Osteoblast (primary cell): ENCODE measurements around the gene PADI6. TPM values are rescaled to one million over a fixed set of nuclear protein-coding genes. Genes with fewer than 3 reads are reported as not detected.
"Not testable (repeated sequence)": the region's sequence is repeated elsewhere in the genome, so short reads cannot be mapped to it uniquely, and the experiment has no call there.

ENCODE experiments used
- DNase-seq: peaks from one replicate; pipeline ENCODE4 v3.0.0; 2011; ENCODE audit warnings: low spot score, mixed read lengths; ENCODE audit not compliant: insufficient read length; ENCODE audit errors: missing footprints
- H2AFZ ChIP-seq: 2 replicates; pipeline ENCODE4 v1.6.0; 2011; ENCODE audit warnings: mild to moderate bottlenecking, low read length
- H3K27ac ChIP-seq: 2 replicates; pipeline ENCODE4 v1.5.1; 2011; ENCODE audit warnings: mild to moderate bottlenecking, low read depth, low read length, moderate library complexity
- H3K27me3 ChIP-seq: 2 replicates; pipeline ENCODE4 v1.6.0; 2012; ENCODE audit warnings: mild to moderate bottlenecking, control low read depth, inconsistent platforms, low read length, moderate library complexity; ENCODE audit not compliant: insufficient read depth
- H3K36me3 ChIP-seq: 2 replicates; pipeline ENCODE4 v1.5.1; 2011; ENCODE audit warnings: mild to moderate bottlenecking, low read length, control low read depth, moderate library complexity; ENCODE audit not compliant: insufficient read depth
- H3K4me1 ChIP-seq: 2 replicates; pipeline ENCODE4 v1.5.1; 2011; ENCODE audit warnings: mild to moderate bottlenecking, low read length, control low read depth, moderate library complexity; ENCODE audit not compliant: insufficient read depth
- H3K4me2 ChIP-seq: 2 replicates; pipeline ENCODE4 v1.6.0; 2011; ENCODE audit warnings: mild to moderate bottlenecking, low read length; ENCODE audit not compliant: insufficient read depth
- H3K4me3 ChIP-seq: fragments of 200-600 bp; sonication (generic); 3 replicates; pipeline ENCODE4 v1.5.1; 2012; ENCODE audit warnings: mild to moderate bottlenecking, low read length, inconsistent platforms; ENCODE audit not compliant: insufficient read depth
- H3K79me2 ChIP-seq: 2 replicates; pipeline ENCODE4 v1.6.0; 2012; ENCODE audit warnings: mild to moderate bottlenecking, low read length, control low read depth, inconsistent platforms; ENCODE audit not compliant: insufficient read depth
- H3K9me3 ChIP-seq: 2 replicates; pipeline ENCODE4 v1.5.1; 2011; ENCODE audit warnings: low read depth, low read length, control low read depth
- H4K20me1 ChIP-seq: 2 replicates; pipeline ENCODE4 v1.6.0; 2012; ENCODE audit warnings: mild to moderate bottlenecking, low read length, control low read depth; ENCODE audit not compliant: insufficient read depth
- CTCF ChIP-seq: IDR thresholded peaks from 2 replicates; pipeline ENCODE4 v1.5.1; 2011; ENCODE audit warnings: mild to moderate bottlenecking, low read depth, low read length, moderate library complexity; ENCODE audit errors: extremely low read depth
- total RNA-seq: library from RNA; depleted of rRNA; stranded (reverse); fragments of >200 nt; gene quantifications from 2 replicates; pipeline ENCODE4 v1.2.3, GENCODE V29; 2012

The PADI6 gene
- total RNA-seq, 1 donor, result not detected

GRCh38 chr1:17404034-17404684 is 32.2 kb downstream of the PADI6 start:
- Histone ChIP-seq H3K9me3 (no peaks in the 10 kb centered on the region), H3K4me3 (no peak overlapping the region), H3K27me3 (no peaks in the 10 kb centered on the region), H3K36me3 (peaks cover 16% of the 10 kb centered on the region), H2AFZ (no peak overlapping the region), H3K79me2 (no peaks in the 10 kb centered on the region), H4K20me1 (peaks cover 8% of the 10 kb centered on the region), H3K4me2 (no peak overlapping the region), H3K27ac (no peak overlapping the region), H3K4me1 (no peaks in the 10 kb centered on the region)
- peak; percentile 61 for DNase-seq
- TF ChIP-seq CTCF, result no peak

- Histone ChIP-seq H3K4me2 (no peak overlapping the region), H3K79me2 (no peaks in the 10 kb centered on the region), H3K27ac (no peak overlapping the region), H4K20me1 (peaks cover 10% of the 10 kb centered on the region), H3K36me3 (peaks cover 22% of the 10 kb centered on the region), H3K4me3 (no peak overlapping the region), H3K9me3 (no peaks in the 10 kb centered on the region), H3K27me3 (no peaks in the 10 kb centered on the region), H3K4me1 (no peaks in the 10 kb centered on the region), H2AFZ (no peak overlapping the region)
- TF ChIP-seq CTCF, result no peak
- DNase-seq, result peak; percentile 84
Observed at GRCh38 chr1:17404820-17405219, 32.8 kb downstream of the PADI6 start.

GRCh38 chr1:17405898-17406759 is 34.1 kb downstream of the PADI6 start:
- H3K9me3 ChIP-seq, result no peaks in the 10 kb centered on the region
- H3K36me3 ChIP-seq, result peaks cover 35% of the 10 kb centered on the region
- no peaks in the 10 kb centered on the region for H3K79me2 ChIP-seq
- TF ChIP-seq CTCF, result peak; percentile 83
- H2AFZ ChIP-seq, result no peak overlapping the region
- H3K27ac ChIP-seq, result no peak overlapping the region
- no peaks in the 10 kb centered on the region for H3K27me3 ChIP-seq
- H3K4me2 ChIP-seq, result no peak overlapping the region
- H4K20me1 ChIP-seq, result peaks cover 15% of the 10 kb centered on the region
- peak; percentile 98 for DNase-seq
- no peak overlapping the region for H3K4me3 ChIP-seq
- no peaks in the 10 kb centered on the region for H3K4me1 ChIP-seq

DNA sequence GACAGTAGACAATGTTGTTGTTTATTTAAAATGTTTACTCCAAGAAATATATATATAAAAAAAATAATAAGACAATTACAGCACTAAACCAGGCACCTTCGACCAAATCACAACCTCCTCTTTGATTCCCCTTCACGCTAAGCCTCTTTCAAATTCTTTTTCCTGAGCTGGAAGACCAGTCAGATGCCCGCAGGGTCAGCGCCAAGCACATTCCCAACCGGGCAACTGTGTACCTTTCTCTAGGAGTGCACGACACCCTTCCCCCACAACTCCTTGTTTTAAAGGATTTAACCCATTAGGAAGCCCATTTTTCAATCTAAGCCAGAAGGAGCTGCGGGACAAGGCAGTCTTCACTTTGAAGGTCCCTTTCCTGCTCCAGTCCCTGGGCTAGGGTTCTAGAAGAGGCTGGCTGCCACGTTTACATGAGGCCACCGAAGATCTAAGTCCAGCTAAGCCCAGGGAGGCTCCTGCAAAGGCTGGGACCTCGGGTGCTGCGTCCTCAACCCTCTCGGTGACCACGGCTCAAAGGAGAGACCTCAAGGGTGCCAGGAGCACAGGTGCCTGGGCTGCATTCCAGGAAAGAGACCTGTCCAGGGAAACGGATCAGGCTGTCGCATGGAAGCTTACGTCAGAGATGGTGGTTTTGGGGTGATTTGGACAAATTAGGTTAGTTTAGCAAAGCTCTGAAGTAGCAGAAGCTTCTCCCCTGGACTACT is 34.9 kb downstream of the PADI6 start:
- peaks cover 43% of the 10 kb centered on the region for H3K36me3 ChIP-seq

GRCh38 chr1:17407786-17408514 is 36.0 kb downstream of the PADI6 start:
- H3K9me3 ChIP-seq, H3K4me2 ChIP-seq, H3K79me2 ChIP-seq, H3K27me3 ChIP-seq, H3K4me1 ChIP-seq, H3K4me3 ChIP-seq, H2AFZ ChIP-seq, H3K27ac ChIP-seq: not testable (repeated sequence)
- H4K20me1 ChIP-seq, result peaks cover 23% of the 10 kb centered on the region
- peaks cover 53% of the 10 kb centered on the region for H3K36me3 ChIP-seq
- DNase-seq, result peak; percentile 22

More for the DNA sequence above, 34.9 kb downstream of the PADI6 start:
- DNase-seq, result peak; percentile 29
- H3K4me1 ChIP-seq, H3K4me3 ChIP-seq, H3K27me3 ChIP-seq, H3K4me2 ChIP-seq, H3K27ac ChIP-seq, H3K9me3 ChIP-seq, H2AFZ ChIP-seq, H3K79me2 ChIP-seq: not testable (repeated sequence)
- H4K20me1 ChIP-seq, result peaks cover 18% of the 10 kb centered on the region
